NCI-H69 (cell line): ENCODE measurements around the gene BFAR.
"Not testable (repeated sequence)": the region's sequence is repeated elsewhere in the genome, so short reads cannot be mapped to it uniquely, and the experiment has no call there.

ENCODE experiments used
- DNase-seq: peaks from one replicate; lab custom pipeline; 2025; lab: John Stamatoyannopoulos, UW

BFAR gene

DNA sequence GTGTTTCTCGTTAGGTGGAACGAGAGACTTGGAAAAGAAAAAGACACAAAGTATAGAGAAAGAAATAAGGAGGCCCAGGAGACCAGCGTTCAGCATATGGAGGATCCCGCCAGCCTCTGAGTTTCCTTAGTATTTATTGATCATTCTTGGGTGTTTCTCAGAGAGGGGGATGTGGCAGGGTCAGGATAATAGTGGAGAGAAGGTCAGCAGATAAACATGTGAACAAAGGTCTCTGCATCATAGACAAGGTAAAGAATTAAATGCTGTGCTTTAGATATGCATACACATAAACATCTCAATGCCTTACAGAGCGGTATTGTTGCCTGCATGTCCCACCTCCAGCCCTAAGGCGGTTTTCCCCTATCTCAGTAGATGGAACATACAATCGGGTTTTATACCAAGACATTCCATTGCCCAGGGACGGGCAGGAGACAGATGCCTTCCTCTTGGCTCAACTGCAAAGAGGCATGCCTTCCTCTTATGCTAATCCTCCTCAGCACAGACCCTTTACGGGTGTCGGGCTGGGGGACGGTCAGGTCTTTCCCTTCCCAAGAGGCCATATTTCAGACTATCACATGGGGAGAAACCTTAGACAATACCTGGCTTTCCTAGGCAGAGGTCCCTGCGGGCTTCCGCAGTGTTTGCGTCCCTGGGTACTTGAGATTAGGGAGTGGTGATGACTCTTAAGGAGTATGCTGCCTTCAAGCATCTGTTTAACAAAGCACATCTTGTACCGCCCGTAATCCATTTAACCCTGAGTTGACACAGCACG lies 3.6 kb downstream of the BFAR start:
- not testable (repeated sequence) for DNase-seq

DNA sequence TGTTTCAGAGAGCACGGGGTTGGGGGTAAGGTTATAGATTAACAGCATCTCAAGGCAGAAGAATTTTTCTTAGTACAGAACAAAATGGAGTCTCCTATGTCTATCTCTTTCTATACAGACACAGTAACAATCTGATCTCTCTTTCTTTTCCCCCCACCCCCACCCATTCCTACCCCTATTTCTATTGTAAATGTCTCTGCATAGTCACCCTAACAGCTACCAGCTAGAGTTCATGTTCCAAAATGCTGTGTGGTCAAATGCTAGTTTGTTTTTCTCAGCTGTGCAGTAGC lies 4.1 kb downstream of the BFAR start:
- not testable (repeated sequence) for DNase-seq

DNA sequence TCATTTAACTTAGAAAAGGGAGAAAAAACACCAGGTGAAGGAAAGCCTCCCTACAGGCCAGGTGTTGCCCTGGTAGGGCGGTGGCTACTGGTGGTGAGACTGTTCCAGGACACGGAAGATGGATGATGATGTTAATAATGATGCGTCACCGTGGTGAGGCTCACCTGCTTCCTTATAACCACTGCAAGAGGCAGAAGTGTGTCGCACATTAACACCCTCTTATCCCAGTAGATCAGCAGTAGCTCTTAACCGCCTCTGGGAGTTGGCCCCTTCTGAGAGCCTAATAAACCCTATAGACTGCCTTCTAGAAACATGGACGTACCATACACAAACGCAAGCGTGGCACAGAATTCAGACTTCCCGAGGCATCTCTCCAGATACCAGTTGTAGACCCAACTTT lies 7.8 kb downstream of the BFAR start:
- DNase-seq: no peak

DNA sequence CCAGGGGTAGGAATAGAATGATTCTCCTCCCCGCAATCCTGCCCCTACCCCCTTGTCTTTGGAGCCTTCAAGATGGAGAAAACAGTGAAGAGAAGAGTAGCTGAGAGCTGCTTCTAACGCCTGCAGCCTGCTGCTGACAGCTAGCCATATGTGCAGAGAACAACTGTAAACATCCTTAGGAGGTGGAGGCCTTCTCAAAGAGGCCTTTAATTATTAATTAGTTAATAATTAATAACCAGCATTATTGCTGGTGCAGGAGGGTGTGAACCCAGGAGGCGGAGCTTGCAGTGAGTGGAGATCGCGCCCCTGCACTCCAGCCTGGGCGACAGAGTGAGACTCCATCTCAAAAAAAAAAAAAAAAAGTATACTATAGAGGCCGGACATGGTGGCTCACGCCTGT lies 8.5 kb downstream of the BFAR start:
- DNase-seq: no peak

DNA sequence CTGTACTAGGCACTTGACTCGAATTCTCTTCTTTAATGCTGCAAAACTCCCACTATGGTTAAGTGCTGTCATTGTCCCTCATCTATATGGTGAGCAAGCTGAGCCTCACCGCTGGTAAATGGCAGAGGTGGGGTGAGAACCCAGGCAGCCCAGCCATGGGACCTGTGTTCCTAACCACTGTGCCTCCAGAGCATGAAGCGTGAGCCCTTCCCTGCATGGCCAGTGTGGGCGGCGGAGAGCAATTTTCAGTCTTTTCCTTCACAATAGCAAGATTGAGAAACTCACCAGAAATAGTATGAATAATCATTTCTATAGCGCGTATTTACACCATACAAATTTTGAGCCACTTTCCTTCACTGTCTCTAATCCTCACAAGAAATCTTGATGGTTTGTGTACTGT lies 9.2 kb downstream of the BFAR start:
- DNase-seq: no peak

DNA sequence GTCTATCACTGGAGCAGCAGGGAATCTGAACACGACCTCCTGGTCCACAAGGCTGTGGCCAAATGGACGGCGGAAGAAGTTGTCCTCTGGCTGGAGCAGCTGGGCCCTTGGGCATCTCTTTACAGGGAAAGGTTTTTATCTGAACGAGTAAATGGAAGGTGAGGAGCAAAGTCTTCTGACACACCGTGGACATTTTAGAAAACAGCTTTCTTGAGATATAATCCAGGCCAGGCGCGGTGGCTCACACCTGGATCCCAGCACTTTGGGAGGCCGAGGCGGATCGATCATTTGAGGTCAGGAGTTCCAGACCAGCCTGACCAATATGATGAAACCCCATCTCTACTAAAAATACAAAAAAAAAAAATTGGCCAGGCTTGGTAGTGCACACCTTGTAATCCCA lies 17.1 kb downstream of the BFAR start:
- no peak for DNase-seq

DNA sequence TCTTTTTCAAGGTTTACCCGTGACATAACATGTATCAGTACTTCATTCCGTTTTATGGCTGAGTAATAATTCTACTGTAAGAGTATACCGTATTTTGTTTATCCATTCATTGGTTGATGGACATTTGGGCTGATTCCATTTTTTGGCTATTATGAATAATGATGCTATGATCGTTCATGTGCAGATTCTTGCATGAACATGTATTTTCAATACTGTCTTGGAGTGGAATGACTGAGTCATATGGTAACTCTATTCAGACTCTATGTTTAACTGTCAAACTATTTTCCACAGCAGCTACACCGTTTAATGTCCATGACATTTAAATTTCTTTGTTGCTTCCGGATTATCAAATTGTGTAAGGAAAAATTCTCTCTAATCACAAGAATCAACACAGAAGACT lies 17.9 kb downstream of the BFAR start:
- DNase-seq: no peak

DNA sequence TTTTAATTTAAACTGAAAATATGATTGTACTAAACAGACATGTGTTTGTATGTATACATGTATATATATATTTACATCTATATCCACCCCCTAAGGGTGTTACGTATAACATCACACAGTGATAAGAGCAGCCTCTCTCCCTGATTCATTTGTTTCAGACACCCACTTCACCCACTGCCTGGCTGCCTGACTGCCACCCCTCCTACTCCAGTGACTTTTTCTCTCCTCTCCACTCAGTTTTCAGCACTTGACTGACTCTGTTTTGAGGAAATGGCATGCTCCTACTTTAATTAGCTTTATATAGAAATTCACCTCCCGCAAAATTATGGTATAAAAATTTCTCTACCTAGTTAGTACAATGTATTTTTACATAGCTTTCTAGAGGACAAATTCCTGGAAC lies 20.0 kb downstream of the BFAR start:
- DNase-seq: no peak

DNA sequence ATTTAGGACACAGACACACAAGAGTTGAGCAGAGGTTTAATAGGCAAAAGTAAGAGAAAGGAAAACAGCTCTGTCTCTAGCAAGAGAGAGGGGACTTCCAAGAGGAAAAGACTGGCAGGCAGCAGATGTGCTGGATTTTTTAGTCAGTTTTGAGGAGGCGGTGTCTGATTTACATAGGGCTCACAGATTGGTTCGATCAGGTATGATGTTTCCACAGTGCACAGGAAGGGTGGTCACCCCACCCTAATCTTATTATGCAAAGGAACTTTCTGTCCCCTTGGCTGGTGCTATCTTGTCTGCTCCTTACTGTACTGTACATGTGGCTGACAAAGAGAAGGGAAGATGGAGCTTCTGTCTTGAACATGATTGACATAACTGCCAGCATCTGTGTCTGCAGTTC lies 25.3 kb downstream of the BFAR start:
- no peak for DNase-seq

DNA sequence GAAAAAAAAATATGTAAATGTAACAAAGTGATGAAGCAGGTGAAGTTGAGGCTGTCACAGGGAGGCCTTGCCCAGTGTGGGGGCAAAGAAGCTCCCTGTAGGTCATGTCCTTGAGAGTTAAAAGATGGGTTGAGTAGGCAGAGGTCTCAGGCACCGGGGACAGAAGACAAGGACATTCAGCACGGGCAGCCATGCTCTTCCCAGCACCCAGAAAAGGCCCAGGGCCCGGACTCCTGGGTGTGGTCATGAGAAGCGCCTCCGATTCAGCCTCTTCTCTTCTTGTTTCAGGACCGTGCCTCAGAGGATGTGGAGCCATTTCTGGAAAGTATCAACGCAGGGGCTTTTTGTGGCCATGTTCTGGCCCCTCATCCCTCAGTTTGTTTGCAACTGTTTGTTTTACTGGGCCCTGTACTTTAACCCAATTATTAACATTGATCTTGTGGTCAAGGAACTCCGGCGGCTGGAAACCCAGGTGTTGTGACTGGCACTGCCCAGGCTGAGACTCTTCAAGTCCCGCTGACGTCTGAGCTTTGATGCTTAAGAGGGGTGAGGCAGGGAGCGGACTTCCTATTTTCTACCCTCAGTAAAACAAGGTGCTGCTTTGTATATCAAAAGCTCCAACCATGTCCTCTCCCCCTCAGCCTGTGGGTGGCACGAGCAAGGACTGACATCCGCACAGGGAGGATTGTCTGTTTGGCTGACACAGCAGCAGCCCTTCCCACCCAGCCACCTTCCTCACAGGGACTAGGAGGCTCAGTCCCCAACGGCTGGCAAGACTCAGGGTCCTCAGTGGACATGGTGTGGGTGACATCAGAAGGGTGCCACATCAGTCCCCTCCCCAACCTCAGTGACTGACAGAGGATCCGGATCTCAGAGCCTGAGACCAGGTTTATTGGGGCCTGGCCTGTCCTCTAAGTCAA lies 34.9 kb downstream of the BFAR start:
- no peak for DNase-seq

DNA sequence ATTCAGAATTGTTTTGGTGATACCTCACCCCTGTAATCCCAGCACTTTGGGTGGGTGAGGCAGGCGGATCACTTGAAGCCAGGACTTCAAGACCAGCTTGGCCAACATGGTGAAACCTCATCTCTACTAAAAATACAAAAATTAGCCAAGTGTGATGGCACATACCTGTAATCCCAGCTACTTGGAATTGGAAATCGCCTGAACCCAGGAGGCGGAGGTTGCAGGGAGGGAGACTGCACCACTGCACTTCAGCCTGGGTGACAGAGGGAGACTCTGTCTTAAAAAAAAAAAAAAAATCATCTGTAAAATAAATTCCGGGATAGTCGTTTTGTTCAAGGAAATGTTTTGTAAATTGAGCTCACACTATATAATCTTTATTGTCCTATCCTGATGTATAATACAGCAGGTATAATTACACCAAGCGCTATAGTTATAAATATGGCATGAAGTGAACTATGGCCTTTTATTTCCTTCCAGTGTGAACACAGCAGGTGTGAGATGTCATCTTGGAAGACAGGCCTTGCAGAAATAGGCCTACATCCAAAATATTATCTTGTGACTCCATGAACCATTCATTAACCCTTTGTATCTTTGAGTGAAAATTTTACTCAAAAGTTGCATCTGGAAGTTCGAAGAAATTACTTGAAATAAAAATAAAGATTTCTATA lies 35.9 kb downstream of the BFAR start:
- peak; percentile 42 for DNase-seq

DNA sequence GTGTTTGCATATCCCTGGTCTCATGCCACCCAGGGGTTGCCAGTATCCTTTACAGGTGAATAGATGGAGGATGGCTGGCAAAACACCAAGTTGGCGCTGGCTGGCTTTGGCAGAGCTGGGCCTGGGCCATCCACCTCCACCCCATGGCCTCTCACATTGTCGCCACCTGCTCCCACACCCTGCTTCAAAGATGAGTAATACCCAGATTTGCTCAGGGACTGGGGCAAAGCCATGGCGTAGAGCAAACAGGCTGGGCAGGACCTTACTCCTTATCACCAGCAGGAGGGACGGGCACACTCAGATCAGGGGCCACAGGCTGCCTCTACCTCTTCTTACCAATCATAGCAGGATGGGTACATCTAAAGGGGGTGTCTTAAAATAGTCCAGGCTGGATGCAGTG lies 37.0 kb downstream of the BFAR start:
- DNase-seq: peak; percentile 98

DNA sequence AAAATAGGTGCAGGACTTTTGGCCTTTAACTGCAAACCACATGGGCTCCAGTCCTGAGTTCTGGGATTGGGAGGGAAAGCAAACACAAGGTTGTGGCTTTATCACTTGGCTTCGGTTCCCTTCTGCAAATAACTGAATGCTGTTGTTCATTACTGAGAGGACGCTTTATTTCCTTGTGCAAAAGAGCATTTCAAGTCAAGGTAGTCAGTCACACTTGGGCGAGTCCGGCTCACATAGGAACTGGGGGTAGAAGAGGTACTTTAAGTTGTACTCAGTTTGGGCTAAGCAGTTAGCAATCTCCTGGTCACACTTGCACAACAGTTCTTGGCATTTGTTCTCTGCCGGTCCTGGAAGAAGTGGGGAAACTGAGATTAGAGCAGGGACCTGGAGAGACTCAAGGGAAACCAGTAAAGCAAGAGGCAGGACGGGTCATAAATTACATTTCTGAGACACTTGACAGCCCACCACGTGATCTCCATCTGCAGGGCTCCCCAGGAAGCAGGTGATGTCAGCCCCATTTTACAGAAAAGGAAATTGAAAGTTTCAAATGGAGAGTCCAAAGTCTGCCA lies 39.7 kb downstream of the BFAR start:
- peak; percentile 34 for DNase-seq

DNA sequence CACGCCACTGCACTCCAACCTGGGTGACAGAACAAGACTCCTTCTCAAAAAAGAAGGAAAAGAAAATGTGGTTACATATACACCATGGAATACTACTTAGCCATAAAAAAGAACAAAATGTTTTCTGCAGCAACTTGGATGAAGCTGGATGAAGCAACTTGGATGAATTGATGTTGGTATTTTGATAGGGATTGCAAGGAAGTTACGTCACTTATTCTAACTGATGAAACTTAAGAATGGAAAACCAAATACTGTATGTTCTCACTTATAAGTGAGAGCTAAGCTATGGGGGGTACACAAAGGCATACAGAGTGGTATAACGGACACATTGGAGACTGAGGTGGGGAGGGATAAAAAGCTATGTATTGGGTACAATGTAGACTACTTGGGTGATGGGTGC lies 43.9 kb downstream of the BFAR start:
- no peak for DNase-seq

DNA sequence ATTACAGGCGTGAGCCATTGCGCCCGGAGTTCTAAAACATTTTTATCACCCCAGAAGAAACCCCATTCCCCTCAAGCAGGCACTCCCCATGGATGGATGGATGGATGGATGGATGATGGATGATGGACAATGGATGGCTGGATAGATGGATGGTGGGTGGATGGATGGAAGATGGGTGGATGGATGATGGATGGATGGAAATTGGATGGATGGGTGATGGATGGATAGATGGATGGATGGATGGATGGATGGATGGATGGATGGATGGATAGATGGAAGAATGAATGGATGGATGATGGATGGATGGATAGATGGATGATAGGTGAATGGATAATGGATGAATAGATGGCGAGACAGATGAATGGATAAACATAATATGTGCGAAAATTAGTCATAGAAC lies 44.9 kb downstream of the BFAR start:
- DNase-seq: no peak

DNA sequence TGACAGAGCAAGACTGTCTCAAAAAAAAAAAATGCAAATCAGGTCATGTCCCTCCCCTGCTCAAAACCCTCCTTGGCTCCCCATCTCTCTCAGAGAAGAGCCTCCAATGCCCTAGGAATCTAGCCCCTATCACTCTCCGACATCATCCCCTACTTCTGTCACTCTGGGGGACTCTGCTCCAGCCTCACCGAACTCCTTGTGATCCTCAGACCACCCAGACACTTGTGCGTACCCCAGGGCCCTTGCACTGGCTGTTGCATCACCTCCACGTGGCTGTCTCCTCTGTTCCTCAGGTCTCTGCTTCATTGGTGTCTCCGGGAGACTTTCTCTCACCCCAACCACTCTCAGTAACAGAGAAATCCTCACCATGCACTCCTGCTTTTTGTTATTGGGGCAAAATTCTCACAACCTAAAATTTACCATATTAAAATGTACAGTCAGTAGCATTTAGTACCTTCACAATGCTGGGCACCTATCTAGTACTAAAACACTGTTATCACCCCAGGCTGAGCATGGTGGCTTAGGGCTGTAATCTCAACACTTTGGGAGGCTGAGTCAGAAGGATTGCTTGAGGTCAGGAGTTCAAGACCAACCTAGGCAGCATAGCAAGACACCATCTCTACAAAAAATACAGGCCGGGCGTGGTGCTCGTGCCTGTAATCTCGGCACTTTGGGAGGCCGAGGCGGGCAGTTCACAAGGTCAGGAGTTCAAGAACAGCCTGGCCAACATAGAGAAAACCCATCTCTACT lies 46.2 kb downstream of the BFAR start:
- DNase-seq: no peak

DNA sequence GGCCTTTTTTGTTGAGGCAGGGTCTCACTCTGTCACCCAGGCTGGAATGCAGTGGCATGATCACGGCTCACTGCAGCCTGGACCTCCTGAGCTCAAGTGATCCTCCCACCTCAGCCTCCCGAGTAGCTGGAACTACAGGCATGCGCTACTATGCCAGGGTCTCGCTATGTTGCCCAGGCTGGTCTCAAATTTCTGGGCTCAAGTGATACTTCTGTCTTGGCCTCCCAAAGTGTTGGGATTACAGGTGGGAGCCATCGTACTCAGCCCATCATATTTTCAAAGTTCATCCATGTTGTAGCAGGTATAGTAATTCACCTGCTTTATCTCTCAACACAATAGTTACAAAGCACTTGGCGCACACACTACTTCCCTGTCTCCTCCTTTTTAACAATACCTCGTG lies 47.6 kb downstream of the BFAR start:
- not testable (repeated sequence) for DNase-seq

DNA sequence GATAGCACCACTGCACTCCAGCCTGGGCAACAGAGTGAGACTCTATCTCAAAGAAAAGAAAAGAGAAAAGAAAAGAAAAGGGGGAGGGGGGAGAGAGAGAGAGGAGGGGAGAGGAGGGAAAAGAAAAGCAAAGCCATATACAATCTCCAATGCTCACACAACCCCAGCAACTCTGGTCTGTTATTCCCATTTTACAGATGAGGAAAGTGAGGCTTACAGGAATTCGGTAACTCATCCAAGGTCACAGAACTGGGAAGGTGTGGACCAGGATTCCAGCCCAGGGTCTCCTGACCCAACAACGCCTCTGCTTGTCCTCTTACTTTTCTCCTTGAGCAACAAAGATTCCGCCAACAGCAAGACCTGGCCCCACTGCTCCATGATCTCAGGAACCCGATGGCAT lies 48.4 kb downstream of the BFAR start:
- DNase-seq: no peak

DNA sequence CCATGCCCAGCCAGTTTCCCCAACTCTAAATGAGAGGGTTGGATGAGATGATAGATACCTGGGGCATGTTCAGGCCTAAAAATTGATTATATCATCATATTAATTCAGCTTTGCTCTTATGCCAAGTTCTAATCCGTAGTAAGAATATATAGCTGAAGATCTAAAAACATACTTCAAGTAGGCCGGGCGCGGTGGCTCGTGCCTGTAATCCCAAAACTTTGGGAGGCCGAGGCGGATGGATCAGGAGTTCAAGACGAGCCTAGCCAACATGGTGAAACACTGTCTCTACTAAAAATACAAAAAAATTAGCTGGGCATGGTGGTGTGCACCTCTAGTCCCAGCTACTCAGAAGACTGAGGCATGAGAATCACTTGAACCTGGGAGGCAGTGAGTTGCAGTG lies 49.4 kb downstream of the BFAR start:
- DNase-seq: no peak

DNA sequence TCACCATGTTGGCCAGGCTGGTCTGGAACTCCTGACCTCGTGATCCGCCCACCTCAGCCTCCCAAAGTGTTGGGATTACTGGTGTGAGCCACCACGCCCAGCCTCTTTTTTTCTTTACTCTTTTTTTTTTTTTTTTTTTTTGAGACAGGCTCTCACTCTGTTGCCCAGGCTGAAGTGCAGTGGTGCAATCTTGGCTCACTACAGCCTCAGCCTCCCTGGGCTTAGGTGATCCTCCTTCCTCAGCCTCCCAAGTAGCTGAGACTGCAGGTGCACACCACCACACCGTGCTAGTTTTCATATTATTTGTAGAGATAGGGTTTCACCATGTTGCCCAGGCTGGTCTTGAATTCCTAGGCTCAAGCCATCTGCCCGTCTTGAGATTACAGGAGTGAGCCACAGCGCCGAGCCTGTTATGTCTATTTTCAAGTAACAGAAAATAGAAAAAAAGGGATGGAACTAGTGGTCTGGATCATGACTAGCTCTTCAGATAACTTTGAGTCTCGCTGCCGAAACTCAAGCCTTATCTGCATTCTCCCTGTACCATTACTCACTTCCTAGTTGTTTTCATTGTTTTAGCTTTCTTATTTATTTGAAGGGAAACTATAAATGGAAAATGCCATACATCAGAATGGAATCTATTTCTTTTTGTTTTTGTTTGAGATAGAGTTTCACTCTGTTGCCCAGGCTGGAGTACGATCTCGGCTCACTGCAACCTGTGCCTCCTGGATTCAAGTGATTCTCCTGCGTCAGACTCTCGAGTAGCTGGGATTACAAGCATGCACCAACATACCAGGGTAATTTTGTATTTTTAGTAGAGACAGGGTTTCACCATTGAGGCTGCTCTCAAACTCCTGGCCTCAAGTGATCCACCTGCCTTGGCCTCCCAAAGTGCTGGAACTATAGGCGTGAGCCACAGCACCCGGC lies 53.4 kb downstream of the BFAR start:
- not testable (repeated sequence) for DNase-seq

DNA sequence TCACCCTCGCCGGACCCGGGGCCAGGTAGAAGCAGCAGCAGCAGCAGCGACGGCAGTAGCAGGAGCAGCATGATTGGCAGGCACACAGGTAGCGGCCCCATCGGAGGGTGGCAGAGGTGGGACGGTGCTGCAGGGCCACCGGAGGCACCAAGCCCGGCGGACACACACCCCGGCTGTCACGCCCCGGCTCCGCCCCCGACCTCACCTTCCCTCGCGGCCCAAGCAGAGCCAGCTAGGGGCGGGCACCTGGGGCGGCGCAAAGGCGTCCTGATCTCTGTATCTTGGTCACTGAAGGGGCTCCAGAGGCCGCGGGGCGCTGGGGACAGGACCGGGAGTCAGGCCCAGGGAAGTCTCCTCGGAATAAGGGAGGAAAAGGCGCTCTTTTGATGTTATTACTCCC lies 61.4 kb downstream of the BFAR start, which contains the start of gene PLA2G10:
TSS of gene PLA2G10 (minus strand) at position 180 of the 400 bp plus-strand sequence. CDS start at position 101, 79 bp downstream.
- not testable (repeated sequence) for DNase-seq
